ENCODE results near the gene SSC5D.
"Not testable (repeated sequence)": the region's sequence is repeated elsewhere in the genome, so short reads cannot be mapped to it uniquely, and the experiment has no call there.

Gene SSC5D

DNA sequence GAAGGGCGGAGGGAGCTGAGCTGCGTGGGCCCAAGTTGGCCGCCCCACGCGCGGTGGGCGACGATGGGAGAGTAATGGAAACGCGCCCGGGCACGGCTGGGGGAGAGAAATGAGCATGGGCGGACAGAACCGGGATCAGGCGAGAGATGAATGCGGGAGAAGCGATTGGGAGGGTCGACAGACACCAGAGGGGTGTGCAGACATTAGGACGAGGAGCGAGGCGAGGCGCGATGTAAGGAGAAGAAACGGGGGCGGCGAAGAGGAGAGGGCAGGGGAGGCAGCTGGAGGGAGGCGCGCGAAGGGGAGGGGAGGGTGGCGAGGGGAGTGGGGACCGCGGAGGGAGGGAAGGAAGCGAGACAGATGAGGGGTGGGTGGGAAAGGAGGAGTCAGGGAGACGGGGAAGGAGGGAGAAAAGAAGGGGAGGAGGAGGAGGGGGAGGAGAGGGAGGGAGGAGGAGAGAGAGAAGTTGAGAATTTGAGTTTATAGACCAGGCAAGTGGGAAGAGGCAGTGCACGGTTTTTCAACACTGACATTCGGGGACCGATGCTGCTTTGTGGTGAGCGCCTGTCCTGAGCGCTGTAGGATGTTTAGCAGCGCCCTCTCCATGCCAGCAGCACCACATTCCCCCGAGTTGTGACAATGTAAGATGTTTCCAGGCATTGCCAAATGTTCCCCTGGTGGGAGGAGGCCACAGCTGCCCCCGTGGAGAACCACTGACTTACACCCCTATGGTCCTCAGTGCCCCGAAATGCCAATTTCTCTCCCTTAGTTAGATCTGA lies 45.0 kb upstream of the SSC5D start, which contains the start of gene SHISA7:
Gene SHISA7, minus strand, starts transcription at position 256 of the 779 bp plus-strand sequence. CDS start 437 bp downstream, outside the sequence.
- FAIRE-seq: no peak
- TF ChIP-seq CTCF (IDR thresholded peaks at IDR 0.05; ENCODE audit: insufficient read depth, missing control alignments): no peak
- DNase-seq (ENCODE audit: insufficient read length, low spot score): no peak

GRCh38 chr19:55443824-55444480 lies 44.3 kb upstream of the SSC5D start:
- no peak for DNase-seq (ENCODE audit: insufficient read length, low spot score)
- no peak for TF ChIP-seq CTCF (IDR thresholded peaks at IDR 0.05; ENCODE audit: insufficient read depth, missing control alignments)
- FAIRE-seq: no peak

DNA sequence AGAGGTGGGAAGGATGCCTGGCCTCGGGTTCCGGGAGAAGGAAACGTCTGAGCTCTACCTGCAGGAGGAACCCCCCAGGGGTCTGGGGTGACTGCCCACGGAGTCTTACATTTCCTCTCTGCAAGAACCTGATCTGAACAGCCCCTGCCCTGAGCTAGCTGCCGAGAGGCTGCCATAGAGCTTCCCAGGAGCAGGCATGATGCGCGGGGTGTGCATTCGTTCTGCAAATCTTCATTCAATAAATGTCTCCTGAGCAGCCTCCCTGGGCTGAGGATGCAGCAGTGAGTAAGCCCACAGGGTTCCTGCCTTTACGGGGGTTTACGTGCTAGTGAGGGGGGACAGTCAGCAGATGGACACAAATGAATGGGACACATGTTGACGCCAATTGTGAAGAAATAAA lies 43.6 kb upstream of the SSC5D start:
- TF ChIP-seq CTCF (IDR thresholded peaks at IDR 0.05; ENCODE audit: insufficient read depth, missing control alignments): no peak
- no peak for FAIRE-seq
- no peak for DNase-seq (ENCODE audit: insufficient read length, low spot score)

DNA sequence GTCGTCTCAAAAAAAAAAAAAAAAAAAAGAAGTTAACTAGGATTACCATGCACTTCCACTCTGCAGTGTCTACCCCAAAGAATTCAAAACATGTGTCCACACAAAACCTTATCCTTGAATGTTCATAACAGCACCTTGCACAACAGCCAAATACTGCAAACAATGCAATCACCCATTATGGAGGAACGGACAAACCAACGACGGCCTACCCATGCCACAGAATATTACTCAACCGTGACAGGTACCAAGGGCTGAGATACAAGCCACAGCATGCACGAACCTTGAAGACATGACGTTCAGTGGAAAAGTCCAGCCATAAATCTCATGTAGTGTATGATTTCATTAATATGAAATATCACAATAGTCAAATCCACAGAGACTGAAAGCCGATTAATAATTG lies 42.2 kb upstream of the SSC5D start:
- FAIRE-seq: no peak
- TF ChIP-seq CTCF (IDR thresholded peaks at IDR 0.05; ENCODE audit: insufficient read depth, missing control alignments): no peak
- DNase-seq (ENCODE audit: insufficient read length, low spot score): no peak

GRCh38 chr19:55447421-55448174 lies 40.6 kb upstream of the SSC5D start:
- no peak for FAIRE-seq
- no peak for TF ChIP-seq CTCF (IDR thresholded peaks at IDR 0.05; ENCODE audit: insufficient read depth, missing control alignments)
- DNase-seq (ENCODE audit: insufficient read length, low spot score): no peak

- not testable (repeated sequence) for DNase-seq (ENCODE audit: insufficient read length, low spot score); FAIRE-seq
Measured at GRCh38 chr19:55448175-55448490, 40.1 kb upstream of the SSC5D start.

- no peak for FAIRE-seq
- no peak for DNase-seq (ENCODE audit: insufficient read length, low spot score)
- no peak for TF ChIP-seq CTCF (IDR thresholded peaks at IDR 0.05; ENCODE audit: insufficient read depth, missing control alignments)
Measured at GRCh38 chr19:55449469-55449868, 38.8 kb upstream of the SSC5D start.
